NCI-H1048 (cell line): ENCODE measurements around the gene WDR46.
A peak's percentile ranks its signal among the peaks of the same experiment; 100 is the strongest.

Experiments used
- DNase-seq: peaks from one replicate; lab custom pipeline; 2025; lab: John Stamatoyannopoulos, UW

WDR46 gene

DNA sequence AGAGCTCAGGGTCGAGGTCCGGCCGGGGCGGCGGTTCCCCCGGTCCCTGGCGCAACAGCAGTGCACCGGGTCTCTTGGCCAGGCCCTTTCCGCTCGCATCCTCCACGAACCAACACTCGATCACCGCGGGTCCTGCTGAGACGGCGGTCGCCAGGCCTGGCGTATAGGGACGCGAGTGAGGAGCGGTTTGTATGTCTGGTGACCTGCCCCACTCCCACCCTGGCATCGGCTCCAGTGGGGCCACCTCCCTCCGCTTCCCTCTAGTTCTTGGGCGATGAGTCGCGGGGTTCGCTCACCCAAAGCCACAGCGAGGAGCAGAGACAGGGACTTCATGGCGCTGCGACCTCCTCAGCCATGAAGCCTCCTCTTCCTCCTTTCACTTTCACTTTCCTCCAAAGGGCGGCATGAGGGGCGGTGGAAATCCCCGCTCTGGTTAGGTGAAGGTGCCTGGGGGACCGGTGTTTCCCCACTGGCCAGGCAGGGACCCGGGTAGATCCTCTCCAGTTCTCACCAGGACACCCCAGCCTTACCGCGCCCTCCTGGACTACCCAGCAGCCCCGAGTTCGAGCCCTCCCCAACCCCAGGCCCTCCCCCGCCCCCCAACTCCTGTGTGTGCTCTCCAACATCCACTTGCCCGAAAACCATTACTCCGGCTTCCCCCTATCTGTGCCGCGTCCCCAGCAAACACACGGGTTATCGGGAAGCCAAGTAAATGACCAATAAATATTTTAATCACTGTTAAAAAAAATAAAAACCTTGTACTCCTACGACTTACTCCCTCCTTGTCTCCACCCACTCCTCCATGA is 24.9 kb upstream of the WDR46 start, which contains the start of gene TAPBP:
TSS of gene TAPBP (minus strand) at position 370 of the 806 bp plus-strand sequence. CDS start at position 333, 37 bp downstream.
- DNase-seq: no peak

- DNase-seq: no peak
These were observed 24.2 kb upstream of the WDR46 start for GRCh38 chr6:33313105-33313708.

- DNase-seq: peak; percentile 39
These were observed 23.5 kb upstream of the WDR46 start for GRCh38 chr6:33312361-33313104.

DNA sequence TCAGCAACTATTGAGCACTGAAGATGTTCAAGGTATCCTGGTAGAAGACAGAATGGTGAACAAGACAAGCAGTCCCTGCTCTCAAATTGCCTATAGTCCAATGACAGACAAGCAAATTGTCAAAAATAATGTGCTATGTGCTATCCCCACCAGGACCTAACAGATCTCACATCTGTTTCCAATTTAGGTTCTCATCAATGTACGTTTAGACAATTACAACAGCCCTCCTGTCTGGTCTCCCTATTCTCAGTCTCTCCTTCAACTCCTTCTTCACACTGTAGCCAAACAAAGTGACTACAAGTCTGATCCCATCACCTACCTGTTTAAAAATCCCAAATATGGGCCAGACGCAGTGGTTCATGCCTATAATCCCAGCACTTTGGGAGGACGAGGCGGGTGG is 17.3 kb upstream of the WDR46 start:
- no peak for DNase-seq

- no peak for DNase-seq
These were observed 16.0 kb upstream of the WDR46 start for GRCh38 chr6:33305052-33305451.

GRCh38 chr6:33304216-33304615 is 15.2 kb upstream of the WDR46 start:
- no peak for DNase-seq

- DNase-seq: no peak
These were observed 12.8 kb upstream of the WDR46 start for GRCh38 chr6:33301877-33302276.

- DNase-seq: peak; percentile 85
These were observed 10.4 kb upstream of the WDR46 start for GRCh38 chr6:33299237-33299944.

DNA sequence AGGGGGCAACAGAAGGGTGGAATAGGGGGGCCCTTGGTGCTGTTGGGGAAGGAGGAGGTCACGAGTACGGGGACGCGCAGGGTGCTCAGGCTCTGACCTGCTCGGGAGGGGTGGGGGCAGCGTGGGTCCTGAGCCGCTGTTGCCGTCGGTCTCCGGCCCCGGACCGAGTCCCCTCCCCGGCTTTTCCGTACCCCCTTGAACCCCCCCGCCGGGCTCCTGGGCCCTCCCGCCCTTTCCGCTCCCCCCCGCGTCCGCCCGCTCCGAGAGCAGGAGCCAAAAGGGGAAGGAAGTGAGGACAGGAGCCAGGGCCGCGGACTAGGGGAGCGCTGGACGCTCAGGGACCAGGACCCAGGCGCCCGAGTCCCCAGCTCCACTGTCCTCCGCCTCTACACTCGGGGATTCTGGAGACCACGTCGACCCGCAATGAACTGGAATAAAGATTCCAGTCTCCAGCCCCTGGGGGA is 9.8 kb upstream of the WDR46 start, which contains the start of gene RGL2:
TSS of gene RGL2 (minus strand) at position 170 of the 464 bp plus-strand sequence. CDS start 332 bp downstream, outside the sequence.
- no peak for DNase-seq

GRCh38 chr6:33297956-33298772 is 9.1 kb upstream of the WDR46 start:
- DNase-seq: peak; percentile 28

GRCh38 chr6:33297406-33297955 is 8.4 kb upstream of the WDR46 start:
- no peak for DNase-seq

GRCh38 chr6:33296797-33297405 is 7.9 kb upstream of the WDR46 start:
- DNase-seq: no peak

DNA sequence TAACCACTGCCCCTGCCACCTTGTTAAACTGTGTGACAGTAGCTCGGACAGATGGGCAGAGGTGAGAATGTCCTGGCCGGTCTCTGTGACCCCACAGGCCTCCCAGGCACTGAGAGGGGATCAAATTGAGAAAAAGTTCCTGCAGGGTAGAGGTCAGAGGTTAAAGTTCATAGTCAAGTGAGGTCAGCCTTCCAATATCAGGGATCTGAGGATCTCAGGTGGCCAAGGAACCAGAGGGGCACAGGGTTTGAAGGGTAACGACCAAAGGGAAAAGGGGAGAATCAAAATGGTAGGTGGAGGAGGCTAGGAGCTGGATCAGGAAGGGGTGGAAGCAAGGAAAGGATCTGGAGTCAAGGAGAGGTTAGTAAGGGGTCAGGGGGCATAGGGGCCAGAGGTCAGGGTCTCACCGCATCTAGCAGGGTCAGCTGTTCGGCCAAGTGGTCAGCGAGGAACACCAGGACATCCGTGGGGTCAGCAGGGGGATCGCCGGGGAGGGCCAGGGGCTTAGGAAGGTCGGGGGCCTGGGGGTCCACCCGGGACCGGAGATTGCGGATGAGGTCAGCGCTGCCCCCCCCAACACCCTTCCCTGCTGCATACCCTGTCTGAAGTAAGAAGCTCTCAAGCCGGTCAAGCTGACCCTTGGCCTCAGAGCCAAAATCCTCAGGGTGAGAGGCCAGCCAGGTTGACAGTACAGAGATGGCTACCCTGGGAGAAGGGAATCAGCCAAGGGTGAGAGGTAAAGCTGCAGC is 6.8 kb upstream of the WDR46 start:
- no peak for DNase-seq

- no peak for DNase-seq
These were observed 5.2 kb upstream of the WDR46 start for GRCh38 chr6:33294086-33294823.

DNA sequence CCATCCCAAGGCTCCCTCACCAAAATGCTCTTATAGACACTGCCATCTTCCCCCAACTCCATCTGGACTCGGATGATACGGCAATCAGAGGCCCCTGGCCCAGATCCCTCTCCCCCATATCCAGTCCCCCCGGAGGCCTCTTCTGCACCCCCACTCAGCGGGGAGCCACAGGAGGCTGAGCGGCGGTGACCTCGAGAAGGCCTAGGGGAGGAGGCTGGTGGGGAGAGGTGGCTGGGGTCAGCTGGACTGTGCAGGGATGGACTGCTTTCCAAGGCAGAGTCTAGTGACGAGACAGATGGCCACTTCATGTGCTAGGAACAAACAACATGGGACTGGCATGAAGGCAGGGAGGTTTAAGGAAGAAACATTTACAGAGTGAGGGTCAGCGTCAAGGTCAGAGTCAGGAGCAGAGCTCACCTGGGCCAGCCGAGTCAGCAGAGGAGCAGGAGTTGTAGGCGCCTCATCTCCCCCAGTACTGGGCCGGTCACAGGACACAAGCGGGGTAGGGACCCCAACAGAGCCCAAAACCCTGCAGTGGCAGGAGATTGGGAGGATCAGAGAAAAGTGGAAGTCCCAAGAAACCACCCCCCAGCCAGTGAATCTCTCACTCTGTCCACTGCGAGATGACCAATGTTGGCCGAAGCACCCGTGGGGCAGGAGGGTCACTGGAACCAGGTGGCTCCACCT is 4.1 kb upstream of the WDR46 start:
- no peak for DNase-seq

DNA sequence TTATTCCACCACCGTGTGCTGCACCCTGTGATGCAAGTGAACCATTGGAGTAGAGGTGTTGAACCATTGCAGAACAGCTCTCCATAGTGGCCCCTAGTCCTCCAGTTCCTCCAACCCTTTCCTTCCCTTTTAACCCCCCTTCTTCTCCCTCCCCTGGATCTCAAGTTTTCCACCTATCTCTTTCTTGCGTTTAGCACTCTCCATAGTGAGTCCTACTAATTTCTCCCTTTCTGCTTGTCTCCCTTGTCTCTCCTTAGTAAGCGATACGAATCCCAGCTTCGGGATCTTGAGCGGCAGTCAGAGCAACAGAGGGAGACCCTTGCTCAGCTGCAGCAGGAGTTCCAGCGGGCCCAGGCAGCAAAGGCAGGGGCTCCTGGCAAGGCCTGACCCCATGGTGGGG is 1.4 kb upstream of the WDR46 start:
- DNase-seq: no peak

DNA sequence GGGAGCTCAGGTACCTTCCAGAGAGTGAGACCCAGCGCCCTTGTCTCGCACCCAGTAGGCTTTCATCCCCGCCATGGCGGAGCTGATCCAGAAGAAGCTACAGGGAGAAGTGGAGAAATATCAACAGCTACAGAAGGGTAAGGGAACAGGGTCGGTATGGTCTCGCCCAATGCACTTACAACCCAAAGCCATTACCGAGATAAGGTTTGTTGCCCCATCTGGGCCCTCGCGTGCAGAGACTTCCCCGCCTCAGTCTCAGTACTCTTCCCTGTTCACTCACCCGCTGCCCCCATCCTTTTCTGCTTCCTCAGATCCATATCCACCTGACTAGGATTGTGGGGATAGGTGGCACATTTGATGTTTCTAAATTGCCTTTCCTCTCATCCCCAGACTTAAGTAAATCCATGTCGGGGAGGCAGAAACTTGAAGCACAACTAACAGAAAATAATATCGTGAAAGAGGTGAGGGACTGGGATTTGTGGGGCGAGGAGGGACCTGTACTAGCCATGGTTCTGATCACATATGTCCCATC is 811 bp upstream of the WDR46 start:
- no peak for DNase-seq
